Right lobe of liver (tissue), 6 donors: ENCODE measurements around the gene PDGFB. TPM values are rescaled to one million over a fixed set of nuclear protein-coding genes. Genes with fewer than 3 reads are reported as not detected.

Source experiments
- ATAC-seq, 4 donors: fragments of 200-7000 bp; cut with Tn5 transposase; one replicate each; pipeline ENCODE4 v1.9.1; 2020; ENCODE audit warnings: mild to moderate bottlenecking in 4 of 4, moderate library complexity in 4 of 4
- DNase-seq, 3 donors: peaks; one replicate each; pipeline ENCODE4 v3.0.0-alpha.2; 2020
- H3K27ac ChIP-seq, 3 donors: fragments of 200-600 bp; one replicate each; pipeline ENCODE4 v1.8.0; 2022
- H3K27me3 ChIP-seq, 2 donors: fragments of 200-600 bp; one replicate each; pipeline ENCODE4 v1.8.0; 2022
- H3K36me3 ChIP-seq, 4 donors: fragments of 200-600 bp; sonication (generic) in 1 of 4; one replicate each; pipeline versions ENCODE4 v1.5.1 to v1.8.0; 2017 to 2022; ENCODE audit warnings: control low read depth in 1 of 4
- H3K4me1 ChIP-seq, 4 donors: fragments of 200-600 bp; sonication (generic) in 1 of 4; one replicate each; pipeline versions ENCODE4 v1.5.1 to v1.8.0; 2017 to 2022; ENCODE audit warnings: control low read depth in 1 of 4
- H3K4me3 ChIP-seq, 3 donors: fragments of 200-600 bp; one replicate each; pipeline ENCODE4 v1.8.0; 2022
- H3K9me3 ChIP-seq, 4 donors: fragments of 200-600 bp; sonication (generic) in 1 of 4; one replicate each; pipeline versions ENCODE4 v1.5.1 to v1.8.0; 2017 to 2022; ENCODE audit warnings: control low read depth in 1 of 4
- CTCF ChIP-seq, 4 donors: fragments of 200-600 bp in 3 of 4; fragments of 450-650 bp in 1 of 4; IDR thresholded peaks; one replicate each; pipeline versions ENCODE4 v1.5.1 to v1.8.0; 2016 to 2022; ENCODE audit warnings: antibody characterized with exemption in 4 of 4, mild to moderate bottlenecking in 2 of 4
- POLR2A ChIP-seq: fragments of 450-650 bp; IDR thresholded peaks from one replicate; pipeline ENCODE4 v1.6.1; 2017; ENCODE audit warnings: antibody characterized with exemption, mild to moderate bottlenecking
- WGBS: methylation state at CpG from one replicate; pipeline ENCODE4 v1.1.6; 2018; ENCODE audit warnings: low coverage, low lambda C conversion rate; ENCODE audit not compliant: insufficient coverage; ENCODE audit errors: missing lambda C conversion rate; 5-methylcytosine and 5-hydroxymethylcytosine counted together
- intact Hi-C, 2 donors: fragments of 100-400 bp; cut with DNase I; formaldehyde crosslinking; loops; one replicate each; pipeline versions ENCODE4 v1.11.2 to v1.14.1; 2022
- total RNA-seq, 6 experiments: library from RNA; depleted of rRNA in 2 of 6; stranded (reverse); fragments of >200 nt in 2 of 6; fragmentation: NEBNext Ultra II Directional in 3 of 6; extraction: Animal tissue kit (Norgen Biotek cat#: 25700) in 3 of 6; gene quantifications; one replicate each; pipeline versions ENCODE4 v1.1.0 to v1.2.4, GENCODE V29; 2016 to 2023
- donor health status: DM: no; HTN: yes; CAD: no.
- donor health status: DM: no; HTN: no; CAD: no.
- donor health status: DM: no; HTN: no; CAD: no.
- donor health status: DM: no; HTN: yes; CAD: no.
- donor health status: DM: no; HTN: yes; CAD: no.

PDGFB gene
- total RNA-seq, 6 experiments from 2014 or later = 0.90 to 10.2 (median 3.3) TPM

GRCh38 chr22:39275814-39276439 is 31.1 kb upstream of the PDGFB start:
- DNase-seq = no peak
- ATAC-seq = no peak
- intact Hi-C loops = no loop called here
- TF ChIP-seq POLR2A (no peak), CTCF (IDR thresholded peaks at IDR 0.05) (no peak)
- WGBS = 90% methylated on average over 2 of the region's 9 CpGs
- no peaks in the 10 kb centered on the region for H3K9me3 ChIP-seq
- H3K36me3 ChIP-seq = no peaks in the 10 kb centered on the region
- H3K4me3 ChIP-seq = no peak overlapping the region
- H3K4me1 ChIP-seq = no peaks in the 10 kb centered on the region
- no peak overlapping the region for H3K27ac ChIP-seq
- no peaks in the 10 kb centered on the region for H3K27me3 ChIP-seq

GRCh38 chr22:39273950-39274887 is 29.4 kb upstream of the PDGFB start:
- Histone ChIP-seq H3K9me3 (no peaks in the 10 kb centered on the region), H3K4me1 (no peaks in the 10 kb centered on the region), H3K27ac (no peak overlapping the region), H3K4me3 (no peak overlapping the region), H3K27me3 (no peaks in the 10 kb centered on the region), H3K36me3 (no peaks in the 10 kb centered on the region)
- intact Hi-C loops = no loop called here
- DNase-seq = no peak
- TF ChIP-seq POLR2A (no peak), CTCF (IDR thresholded peaks at IDR 0.05) (no peak)
- WGBS = 71% methylated on average over 6 of the region's 17 CpGs
- no peak for ATAC-seq

GRCh38 chr22:39270792-39271191 is 26.0 kb upstream of the PDGFB start:
- no peaks in the 10 kb centered on the region for H3K27me3 ChIP-seq
- H3K36me3 ChIP-seq = no peaks in the 10 kb centered on the region
- no peaks in the 10 kb centered on the region for H3K4me1 ChIP-seq
- no peak for DNase-seq
- intact Hi-C loops = no loop called here
- WGBS = 87% methylated on average over 3 of the region's 9 CpGs
- H3K4me3 ChIP-seq = no peak overlapping the region
- TF ChIP-seq POLR2A = no peak
- TF ChIP-seq CTCF (IDR thresholded peaks at IDR 0.05) = no peak
- no peak for ATAC-seq
- H3K9me3 ChIP-seq = no peaks in the 10 kb centered on the region
- no peak overlapping the region for H3K27ac ChIP-seq

GRCh38 chr22:39270280-39270679 is 25.5 kb upstream of the PDGFB start:
- DNase-seq (no peak), ATAC-seq (peak in 1 of 4 donors; percentile 13)
- 82% methylated on average over 2 of the region's 5 CpGs for WGBS
- Histone ChIP-seq H3K27ac (no peak overlapping the region), H3K9me3 (no peaks in the 10 kb centered on the region), H3K4me1 (no peaks in the 10 kb centered on the region), H3K36me3 (no peaks in the 10 kb centered on the region), H3K27me3 (no peaks in the 10 kb centered on the region), H3K4me3 (no peak overlapping the region)
- intact Hi-C loops = no loop called here
- TF ChIP-seq POLR2A (no peak), CTCF (IDR thresholded peaks at IDR 0.05) (no peak)
